GM19193 (cell line): ENCODE measurements around the gene HAUS3.

Experiments
- POLR2A ChIP-seq: IDR thresholded peaks from 4 replicates; pipeline ENCODE4 v1.6.1; 2011; ENCODE audit not compliant: insufficient read depth, insufficient read length; ENCODE audit errors: extremely low read depth

HAUS3 gene

DNA sequence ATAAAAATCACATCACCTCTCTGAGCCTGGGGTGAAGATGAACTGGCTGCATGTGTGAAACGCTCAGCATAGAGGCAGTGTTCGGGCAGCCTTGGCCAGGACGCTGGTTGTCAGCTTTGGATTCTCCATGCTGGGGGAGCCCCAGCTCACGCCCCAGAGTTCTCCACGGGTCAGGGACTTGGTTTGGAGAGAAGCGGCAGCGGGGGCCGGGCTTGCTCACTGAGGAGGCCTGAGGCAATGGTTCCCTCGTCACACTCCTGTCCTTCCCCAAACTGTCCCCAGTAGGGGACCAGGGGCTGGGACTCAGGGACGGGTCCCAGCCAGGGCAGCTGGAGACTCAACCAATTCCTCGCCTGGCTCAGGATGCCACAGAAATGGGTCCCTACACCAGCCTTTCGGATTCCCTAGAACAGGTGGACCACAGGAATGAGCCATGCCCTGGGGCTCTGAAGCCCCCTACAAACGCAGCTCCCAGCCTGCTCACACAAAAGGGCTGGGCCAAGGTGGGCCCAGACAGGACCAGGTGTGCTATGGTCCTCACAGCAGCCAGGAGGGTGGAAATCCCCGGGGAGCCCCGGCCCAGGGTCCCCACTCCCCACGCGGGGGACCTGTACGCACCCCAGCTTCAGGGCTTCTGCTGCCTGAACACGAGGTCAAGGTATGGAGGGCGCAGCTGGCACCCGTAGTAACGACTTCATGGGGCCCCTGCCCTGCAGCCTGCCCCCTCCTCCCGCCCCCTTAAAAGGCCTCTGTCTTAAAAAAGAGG, 18.6 kb upstream of the HAUS3 start:
- no peak for TF ChIP-seq POLR2A

GRCh38 chr4:2259541-2260343, 17.8 kb upstream of the HAUS3 start:
- TF ChIP-seq POLR2A: no peak

- TF ChIP-seq POLR2A: no peak
Observed at GRCh38 chr4:2259036-2259540, 17.2 kb upstream of the HAUS3 start.

DNA sequence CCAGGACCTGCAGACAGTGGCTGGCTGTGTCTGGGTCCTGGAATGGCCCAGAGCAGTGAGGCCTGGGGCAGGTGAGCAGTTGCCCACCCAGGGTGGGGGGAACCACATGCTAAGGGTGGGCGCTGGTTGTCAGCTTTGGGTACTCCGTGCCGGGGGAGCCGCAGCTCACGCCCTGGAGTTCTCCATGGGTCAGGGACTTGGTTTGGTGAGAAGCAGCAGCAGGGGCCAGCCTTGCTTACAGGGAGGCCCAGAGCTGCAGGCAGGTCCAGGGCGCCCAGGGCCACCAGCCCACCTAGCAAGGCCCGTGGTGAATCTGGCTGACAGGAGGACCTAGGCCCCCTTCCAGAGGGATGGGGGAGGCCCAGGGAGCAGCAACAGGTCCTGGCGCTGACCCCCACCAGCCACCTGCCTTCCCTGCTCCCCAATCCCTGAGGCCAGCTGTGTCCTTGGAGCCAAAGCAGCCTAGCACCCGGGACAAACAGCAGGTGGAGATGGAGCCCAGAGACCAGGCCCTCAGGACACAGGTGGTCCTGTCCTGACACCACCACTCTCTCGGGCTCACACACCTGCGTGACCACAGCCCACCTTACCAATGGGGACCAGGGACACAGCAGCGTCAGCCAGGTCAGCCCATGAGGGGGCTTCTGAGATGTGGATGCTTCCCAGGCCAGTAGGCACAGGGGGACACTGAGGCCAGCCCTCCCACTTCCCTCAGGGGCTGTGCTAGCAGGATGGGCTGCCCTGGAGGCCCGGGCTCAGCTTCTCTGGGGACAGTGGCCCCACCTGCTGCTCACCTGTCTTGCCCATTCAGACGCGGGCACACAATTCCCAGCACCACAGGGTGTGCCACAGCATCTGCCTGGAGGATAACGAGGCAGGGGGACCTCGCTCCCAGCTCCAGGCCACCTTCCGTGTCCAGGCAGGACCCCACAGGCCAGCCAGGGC, 16.4 kb upstream of the HAUS3 start:
- no peak for TF ChIP-seq POLR2A

DNA sequence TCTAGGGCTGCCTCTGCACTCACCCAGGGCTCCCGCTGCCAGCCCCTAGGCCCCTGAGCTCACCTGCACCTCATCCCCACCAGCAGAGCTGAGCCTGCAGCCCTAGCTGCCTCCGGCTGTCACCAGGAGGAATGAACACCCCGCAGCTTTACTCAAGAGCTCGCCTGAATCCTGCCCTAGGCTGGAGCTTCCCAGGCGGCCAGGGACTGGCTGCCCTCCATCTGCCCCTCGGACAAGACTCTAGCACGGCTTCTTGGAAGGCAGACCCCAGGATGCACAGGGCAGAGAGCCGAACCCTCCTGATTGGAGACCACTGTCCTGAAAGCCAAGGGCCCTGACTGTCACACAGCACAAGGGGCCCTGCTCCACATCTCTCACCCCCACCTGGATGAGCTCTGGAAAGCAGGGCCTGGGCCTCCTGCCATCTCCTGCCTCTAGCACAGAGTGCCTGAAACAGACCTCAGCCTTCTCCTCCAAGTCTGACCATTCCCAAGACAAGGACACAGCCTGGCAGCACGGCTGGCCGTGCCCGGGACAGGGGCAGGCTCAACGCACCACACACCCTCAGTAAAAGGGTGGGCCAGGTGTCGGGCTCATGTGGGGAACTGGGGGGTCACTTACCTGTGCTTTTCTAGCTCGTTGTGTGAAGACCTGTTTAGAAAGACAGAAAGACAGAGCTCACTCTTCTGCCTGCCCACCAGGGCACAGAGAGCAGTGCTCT, 15.6 kb upstream of the HAUS3 start:
- TF ChIP-seq POLR2A: no peak

- no peak for TF ChIP-seq POLR2A
Observed at GRCh38 chr4:2256781-2257191, 14.9 kb upstream of the HAUS3 start.

GRCh38 chr4:2256156-2256731, 14.3 kb upstream of the HAUS3 start:
- no peak for TF ChIP-seq POLR2A

DNA sequence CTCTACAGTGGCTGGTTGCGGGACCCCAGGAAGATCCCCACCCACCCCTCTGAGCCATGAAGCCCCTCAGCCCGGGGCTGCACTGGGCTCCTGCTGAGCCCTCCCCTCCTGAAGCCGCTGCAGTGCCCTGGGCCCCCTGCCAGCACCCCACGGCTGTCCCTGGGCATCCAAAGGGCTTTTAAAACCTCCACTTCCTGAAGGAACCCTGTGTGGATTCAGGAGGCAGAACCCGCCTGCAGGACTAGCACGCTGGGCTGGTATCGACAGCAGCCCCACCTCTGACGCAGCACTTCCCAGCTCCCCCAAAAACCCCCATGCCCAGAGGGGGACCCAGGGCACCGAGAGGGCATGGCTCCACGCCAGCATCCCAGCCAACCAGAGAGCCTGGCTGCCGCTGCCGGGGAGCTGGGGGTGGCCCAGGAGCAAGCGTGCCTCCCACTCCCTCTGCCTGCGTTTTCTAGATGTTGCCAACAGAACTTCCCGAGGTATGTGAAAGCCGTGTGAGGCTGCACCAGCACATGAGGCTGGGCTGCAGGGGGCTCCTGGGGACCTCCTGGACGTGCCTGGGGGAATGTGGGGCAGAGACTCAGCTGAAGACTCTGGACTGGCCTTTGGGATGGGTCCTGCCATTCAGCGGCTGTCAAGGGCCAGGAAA, 13.7 kb upstream of the HAUS3 start:
- no peak for TF ChIP-seq POLR2A

- TF ChIP-seq POLR2A: no peak
Observed at GRCh38 chr4:2254665-2255500, 13.0 kb upstream of the HAUS3 start.

GRCh38 chr4:2253160-2254084, 11.5 kb upstream of the HAUS3 start:
- no peak for TF ChIP-seq POLR2A

GRCh38 chr4:2252530-2253091, 10.7 kb upstream of the HAUS3 start:
- TF ChIP-seq POLR2A: no peak
